Measurements from ENCODE around the gene ZNF804A.
"Not testable (repeated sequence)": the region's sequence is repeated elsewhere in the genome, so short reads cannot be mapped to it uniquely, and the experiment has no call there.

ZNF804A gene

DNA sequence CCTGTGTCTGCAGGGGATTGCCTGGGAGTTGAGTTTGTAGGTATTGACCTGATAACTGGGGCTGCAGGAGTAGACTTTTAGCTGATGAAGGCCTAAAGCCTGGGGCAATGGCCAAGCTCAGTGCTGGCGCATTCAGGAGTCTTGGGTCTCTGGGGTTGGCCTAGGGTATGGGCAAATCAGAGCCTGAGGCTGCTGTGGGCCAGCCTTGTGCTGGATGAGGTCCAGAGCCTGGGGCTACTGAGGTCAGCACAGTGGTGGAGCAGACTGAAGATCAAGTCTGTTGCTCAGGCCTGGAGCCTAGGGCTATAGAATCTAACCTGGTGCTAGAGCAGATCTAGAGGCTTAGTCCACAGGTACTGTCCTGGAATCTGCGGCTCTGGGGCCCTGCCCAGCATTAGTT is 262.4 kb downstream of the ZNF804A start:
- no peak for FAIRE-seq
- DNase-seq (ENCODE audit: insufficient read length, low spot score): no peak

DNA sequence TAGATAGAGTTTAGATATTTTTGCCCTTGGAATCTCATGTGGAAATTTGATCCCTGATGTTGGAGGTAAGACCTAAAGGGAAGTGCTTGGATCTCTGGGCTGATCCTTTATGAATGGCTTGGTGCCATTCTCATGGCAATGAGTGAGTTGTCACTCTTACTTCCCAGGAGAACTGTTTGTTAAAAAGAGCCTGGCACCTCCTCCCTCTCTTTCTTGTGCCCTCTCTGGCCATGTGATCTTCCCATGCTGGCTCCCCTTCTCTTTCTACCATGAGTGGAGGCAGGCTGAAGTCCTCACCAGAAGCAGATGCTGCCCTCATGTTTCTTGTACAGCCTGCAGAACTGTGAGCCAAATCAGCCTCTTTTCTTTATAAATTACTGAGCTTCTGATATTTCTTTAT is 276.9 kb downstream of the ZNF804A start:
- DNase-seq (ENCODE audit: insufficient read length, low spot score): no peak
- no peak for TF ChIP-seq POLR2A (IDR thresholded peaks at IDR 0.05; ENCODE audit: low read depth, low read length)
- FAIRE-seq: no peak

More for the DNA sequence above, 262.4 kb downstream of the ZNF804A start:
- TF ChIP-seq POLR2A (IDR thresholded peaks at IDR 0.05; ENCODE audit: low read depth, low read length): no peak

DNA sequence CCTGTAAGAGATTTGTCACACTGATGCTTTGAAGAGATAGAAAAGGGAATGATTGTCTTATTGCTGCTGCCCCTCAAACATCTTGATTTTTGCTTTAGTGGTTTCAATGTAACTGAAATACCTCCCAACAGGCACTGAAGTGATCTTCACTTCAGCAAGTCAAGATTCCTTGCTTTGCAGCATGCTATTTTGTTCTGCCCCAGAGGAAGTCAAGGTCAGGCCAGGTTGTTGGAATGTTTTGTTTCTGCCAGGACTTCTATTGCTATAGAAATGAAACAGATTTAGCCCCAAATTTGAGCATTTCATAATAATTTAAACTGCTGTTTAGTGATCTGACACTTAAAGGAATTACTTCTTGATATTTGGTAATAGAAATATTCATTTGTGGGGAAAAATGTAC is 277.6 kb downstream of the ZNF804A start:
- TF ChIP-seq POLR2A (IDR thresholded peaks at IDR 0.05; ENCODE audit: low read depth, low read length): no peak
- DNase-seq (ENCODE audit: insufficient read length, low spot score) (no peak), FAIRE-seq (no peak)

DNA sequence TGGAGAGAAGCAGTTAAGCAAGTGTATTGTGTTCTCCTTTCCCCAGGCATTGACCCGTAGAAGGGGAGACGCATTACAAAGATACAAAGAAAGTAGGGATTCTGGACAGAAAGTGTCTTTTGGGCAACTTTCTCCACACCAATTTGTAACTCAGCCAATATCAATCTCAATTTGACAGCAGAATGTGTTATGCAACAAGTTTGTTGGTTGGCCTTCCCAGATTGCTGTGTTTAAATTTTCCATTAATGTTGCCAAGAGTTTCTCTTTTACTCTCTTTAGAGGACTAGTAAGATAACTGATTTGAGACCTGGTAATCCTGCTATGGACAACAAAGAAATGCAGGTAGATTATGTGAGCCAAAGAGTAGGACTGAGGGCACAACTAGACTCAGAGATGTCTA is 279.6 kb downstream of the ZNF804A start:
- TF ChIP-seq POLR2A (IDR thresholded peaks at IDR 0.05; ENCODE audit: low read depth, low read length): no peak
- FAIRE-seq (no peak), DNase-seq (ENCODE audit: insufficient read length, low spot score) (no peak)

DNA sequence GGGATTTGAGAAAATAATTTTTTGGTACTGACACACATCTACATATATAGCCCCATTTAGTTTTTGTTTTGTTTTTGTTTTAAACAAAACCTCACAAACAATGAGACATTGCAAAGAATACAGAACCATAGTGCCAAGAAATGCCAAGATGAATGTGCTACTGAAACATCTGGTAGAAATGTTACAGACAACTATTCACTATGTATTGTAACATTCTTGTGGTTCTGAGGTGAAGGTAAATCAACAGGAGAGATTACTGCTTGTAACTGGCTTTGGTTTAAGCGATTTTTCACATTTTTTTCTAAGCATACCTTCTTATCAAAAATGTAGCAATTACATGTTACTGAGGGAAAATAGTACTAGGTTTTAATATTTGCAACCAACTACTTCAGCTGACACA is 281.3 kb downstream of the ZNF804A start:
- FAIRE-seq (peak; percentile 45), DNase-seq (ENCODE audit: insufficient read length, low spot score) (no peak)
- TF ChIP-seq POLR2A (IDR thresholded peaks at IDR 0.05; ENCODE audit: low read depth, low read length): no peak

DNA sequence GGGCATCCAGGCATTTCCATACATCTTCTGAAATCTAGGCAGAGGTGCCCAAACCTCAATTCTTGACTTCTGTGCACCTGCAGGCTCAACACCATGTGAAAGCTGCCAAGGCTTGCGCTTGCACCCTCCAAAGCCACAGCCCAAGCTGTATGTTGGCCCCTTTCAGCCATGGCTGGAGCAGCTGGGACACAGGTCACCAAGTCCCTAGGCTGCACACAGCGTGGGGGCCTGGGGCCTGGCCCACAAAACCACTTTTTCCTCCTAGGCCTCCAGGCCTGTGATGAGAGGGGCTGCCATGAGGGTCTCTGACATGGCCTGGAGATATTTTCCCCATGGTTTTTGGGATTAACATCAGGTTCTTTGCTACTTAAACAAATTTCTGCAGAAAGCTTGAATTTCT is 288.3 kb downstream of the ZNF804A start:
- not testable (repeated sequence) for FAIRE-seq; DNase-seq (ENCODE audit: insufficient read length, low spot score)

DNA sequence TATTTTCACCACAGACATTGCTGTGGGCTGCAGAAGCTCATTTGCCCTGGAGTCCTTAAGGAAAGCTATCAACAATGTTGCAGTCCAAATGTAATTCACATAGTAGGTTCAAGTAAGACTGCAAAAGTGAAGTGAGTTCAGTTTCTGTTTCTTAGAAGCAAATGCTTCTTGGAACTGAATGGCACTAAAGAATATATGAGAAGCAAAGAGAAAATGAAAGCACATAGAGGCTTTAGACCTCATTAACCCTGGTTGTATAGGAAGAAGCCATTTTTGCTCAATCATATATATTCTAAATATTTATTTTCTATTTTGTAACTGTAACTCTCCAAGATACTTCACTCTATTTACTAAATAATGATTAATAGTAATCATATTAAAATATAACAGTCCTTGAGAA is 292.0 kb downstream of the ZNF804A start:
- no peak for TF ChIP-seq POLR2A (IDR thresholded peaks at IDR 0.05; ENCODE audit: low read depth, low read length)
- DNase-seq (ENCODE audit: insufficient read length, low spot score): no peak
- peak; percentile 67 for FAIRE-seq

DNA sequence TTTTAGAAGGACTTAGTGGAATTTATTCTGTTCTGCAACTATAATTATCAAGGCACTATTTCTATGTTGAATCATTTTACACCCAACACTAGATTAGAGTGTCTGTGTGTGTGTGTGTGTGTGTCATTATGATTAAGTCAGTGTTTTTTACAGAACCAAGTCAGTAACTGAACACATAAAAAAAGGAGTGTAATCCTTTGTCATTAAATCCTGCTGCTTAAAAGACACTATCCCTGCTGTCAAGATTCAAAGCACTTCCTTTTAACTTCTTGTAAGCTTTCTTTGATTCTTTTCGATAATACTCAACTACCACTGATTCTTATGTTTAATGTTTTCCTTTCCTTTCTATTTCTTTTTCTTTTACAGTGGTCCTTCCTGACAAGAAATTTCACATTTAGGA is 306.7 kb downstream of the ZNF804A start:
- no peak for TF ChIP-seq POLR2A (IDR thresholded peaks at IDR 0.05; ENCODE audit: low read depth, low read length)
- no peak for FAIRE-seq
- no peak for DNase-seq (ENCODE audit: insufficient read length, low spot score)

DNA sequence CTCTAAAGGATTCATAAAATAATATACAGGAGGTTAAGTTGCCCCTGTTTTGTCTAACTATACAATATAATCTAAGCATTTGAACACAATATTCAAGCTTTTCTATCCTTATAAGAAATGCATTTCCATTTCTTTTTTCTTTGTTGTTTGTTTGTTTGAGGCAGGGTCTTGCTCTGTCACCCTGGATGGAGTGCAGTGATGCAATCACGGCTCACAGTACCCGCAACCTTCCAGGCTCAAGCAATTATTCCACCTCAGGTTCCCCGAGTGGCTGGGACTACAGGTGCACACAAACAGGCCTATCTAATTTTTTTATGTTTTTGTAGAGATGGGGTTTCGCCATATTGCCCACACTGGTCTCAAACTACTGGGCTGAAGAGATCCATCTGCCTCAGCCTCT is 307.8 kb downstream of the ZNF804A start:
- no peak for DNase-seq (ENCODE audit: insufficient read length, low spot score)
- no peak for TF ChIP-seq POLR2A (IDR thresholded peaks at IDR 0.05; ENCODE audit: low read depth, low read length)
- FAIRE-seq: no peak

DNA sequence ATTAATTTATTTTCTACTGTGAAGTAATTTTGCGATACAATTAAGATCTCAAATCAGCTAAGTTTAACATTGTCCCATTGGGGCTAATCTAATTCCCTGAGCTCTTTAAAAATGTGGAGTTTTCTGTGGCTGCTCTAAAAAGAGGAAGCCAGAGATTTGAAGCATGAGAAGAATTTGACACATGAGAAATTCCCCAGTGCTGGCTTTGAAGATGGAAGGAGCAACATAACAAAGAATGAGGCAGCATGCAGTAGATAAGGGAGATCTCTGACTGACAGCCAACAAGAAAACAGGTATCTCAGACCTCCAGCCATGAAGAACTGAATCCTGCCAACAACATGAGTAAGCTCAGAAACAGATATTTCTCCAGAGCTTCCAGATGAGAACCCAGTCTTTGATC is 308.4 kb downstream of the ZNF804A start:
- TF ChIP-seq POLR2A (IDR thresholded peaks at IDR 0.05; ENCODE audit: low read depth, low read length): no peak
- FAIRE-seq (no peak), DNase-seq (ENCODE audit: insufficient read length, low spot score) (no peak)

DNA sequence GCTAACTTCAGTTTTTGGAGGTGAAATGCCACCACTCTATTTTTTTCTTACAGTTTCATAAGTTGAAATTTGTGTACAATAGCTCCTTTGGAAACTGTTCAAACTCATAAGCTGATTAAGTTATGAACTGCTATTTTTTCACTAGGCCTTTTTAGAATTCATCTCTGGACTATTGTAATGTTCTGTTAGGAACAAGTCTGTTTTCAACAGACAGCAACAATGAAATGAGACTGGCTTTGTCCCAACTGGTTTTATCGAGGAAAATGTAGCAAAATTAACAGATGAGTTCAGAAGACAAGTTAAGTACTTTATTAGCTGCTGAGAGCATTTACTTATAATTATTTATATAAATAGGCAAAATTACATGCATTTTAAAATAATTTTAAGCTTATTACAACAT is 310.6 kb downstream of the ZNF804A start:
- TF ChIP-seq POLR2A (IDR thresholded peaks at IDR 0.05; ENCODE audit: low read depth, low read length): no peak
- FAIRE-seq (no peak), DNase-seq (ENCODE audit: insufficient read length, low spot score) (no peak)

DNA sequence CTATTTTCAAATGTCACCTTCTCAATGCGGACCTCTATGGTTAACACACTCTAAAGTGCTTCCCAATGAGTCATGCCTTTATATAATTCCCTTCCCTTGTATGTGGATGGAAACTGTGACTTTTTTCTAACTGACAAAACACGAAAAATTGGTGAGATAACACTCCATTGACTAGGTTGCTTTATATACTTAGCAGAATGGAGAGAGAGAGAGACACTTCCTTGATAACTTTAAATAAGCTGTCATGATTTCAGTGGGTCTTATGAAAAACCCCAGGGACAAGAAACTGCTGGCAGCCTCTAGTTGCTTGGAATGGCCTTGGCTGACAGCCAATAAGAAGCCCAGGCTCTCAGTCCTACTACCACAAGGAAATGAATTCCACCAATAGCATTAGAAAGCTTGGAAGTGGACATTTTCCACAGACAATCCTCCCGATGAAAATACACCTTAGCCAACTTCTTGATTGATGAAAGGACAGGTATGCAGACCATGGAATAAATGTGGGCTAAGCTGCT is 322.2 kb downstream of the ZNF804A start:
- DNase-seq (ENCODE audit: insufficient read length, low spot score) (no peak), FAIRE-seq (no peak)
- TF ChIP-seq POLR2A (IDR thresholded peaks at IDR 0.05; ENCODE audit: low read depth, low read length): no peak

DNA sequence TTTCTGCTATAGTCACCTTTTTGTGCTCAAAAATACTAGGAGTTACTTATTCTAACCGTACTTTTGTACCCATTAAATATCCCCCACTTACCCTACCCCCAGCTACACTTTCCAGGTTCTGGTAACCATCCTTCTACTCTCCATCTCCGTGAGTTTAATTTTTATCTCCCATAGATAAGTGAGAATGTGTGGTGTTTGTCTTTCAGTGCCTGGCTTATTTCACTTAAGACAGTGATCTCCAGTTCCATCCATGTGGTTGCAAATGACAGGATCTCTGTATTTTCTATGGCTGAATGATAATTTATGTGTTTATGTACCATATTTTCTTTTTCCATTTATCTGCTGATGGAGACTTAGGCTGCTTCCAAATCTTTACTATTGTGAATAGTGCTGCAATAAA is 323.3 kb downstream of the ZNF804A start:
- DNase-seq (ENCODE audit: insufficient read length, low spot score): no peak
- FAIRE-seq: no peak
- TF ChIP-seq POLR2A (IDR thresholded peaks at IDR 0.05; ENCODE audit: low read depth, low read length): no peak

DNA sequence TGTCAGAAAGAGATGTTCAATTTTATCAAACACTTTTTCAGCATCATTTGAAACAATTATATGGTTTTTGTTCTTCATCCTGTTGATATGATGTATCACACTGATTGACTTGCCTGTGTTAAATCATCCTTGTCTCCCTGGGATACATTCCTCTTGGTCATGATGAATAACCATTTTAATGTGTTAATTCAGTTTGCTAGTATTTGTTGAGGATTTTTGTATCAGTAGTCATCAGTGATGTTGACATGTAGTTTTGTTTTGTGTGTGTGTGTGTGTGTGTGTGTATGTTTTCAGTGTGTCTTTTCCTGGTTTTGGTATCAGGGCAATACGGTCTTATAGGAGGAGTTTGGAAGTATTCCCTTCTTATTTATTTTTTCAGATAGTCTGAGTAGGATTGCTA is 325.4 kb downstream of the ZNF804A start:
- FAIRE-seq: peak; percentile 11
- DNase-seq (ENCODE audit: insufficient read length, low spot score): no peak
- TF ChIP-seq POLR2A (IDR thresholded peaks at IDR 0.05; ENCODE audit: low read depth, low read length): no peak

DNA sequence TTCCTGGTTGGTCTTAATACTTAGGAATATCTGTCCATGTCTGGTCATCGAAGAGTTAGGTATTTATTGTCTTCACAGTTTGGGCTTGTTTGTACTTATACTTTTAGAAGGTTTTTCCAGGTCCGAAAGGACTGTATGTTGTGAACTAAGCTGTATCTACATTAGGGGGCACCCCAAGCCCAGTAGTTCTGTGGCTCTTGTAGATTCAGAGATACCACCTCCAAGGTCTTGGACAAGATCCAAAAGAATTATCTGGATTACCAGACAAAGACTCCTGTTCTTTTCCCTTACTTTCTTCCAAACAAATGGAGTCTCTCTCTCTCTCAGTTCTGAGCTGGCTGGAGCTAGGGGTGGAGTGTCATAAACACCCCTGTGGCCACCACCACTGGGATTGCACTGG is 328.7 kb downstream of the ZNF804A start:
- TF ChIP-seq POLR2A (IDR thresholded peaks at IDR 0.05; ENCODE audit: low read depth, low read length): no peak
- DNase-seq (ENCODE audit: insufficient read length, low spot score) (no peak), FAIRE-seq (no peak)

DNA sequence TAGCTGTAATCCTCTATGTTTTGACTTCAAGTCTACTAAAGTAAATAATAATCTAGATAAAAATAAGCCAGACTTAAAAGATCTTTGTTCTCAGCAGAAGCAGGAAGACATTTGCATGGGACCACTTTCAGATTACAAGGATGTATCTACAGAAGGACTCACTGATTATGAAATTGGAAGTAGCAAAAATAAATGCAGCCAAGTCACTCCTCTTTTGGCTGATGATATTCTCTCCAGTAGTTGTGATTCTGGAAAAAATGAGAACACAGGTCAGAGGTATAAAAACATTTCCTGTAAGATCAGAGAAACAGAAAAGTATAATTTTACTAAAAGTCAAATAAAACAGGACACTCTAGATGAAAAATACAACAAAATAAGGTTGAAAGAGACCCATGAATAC is 338.4 kb downstream of the ZNF804A start:
- no peak for FAIRE-seq
- no peak for TF ChIP-seq POLR2A (IDR thresholded peaks at IDR 0.05; ENCODE audit: low read depth, low read length)

More for the DNA sequence above, 338.4 kb downstream of the ZNF804A start:
- no peak for DNase-seq (ENCODE audit: insufficient read length, low spot score)

All from H54 (cell line).